GM23338 (cell line): ENCODE measurements around the gene FBXW2. TPM values are rescaled to one million over a fixed set of nuclear protein-coding genes. Genes with fewer than 3 reads are reported as not detected.

Experiments used
- ATAC-seq: fragments of 200-7000 bp; cut with Tn5 transposase; 3 replicates; pipeline ENCODE4 v1.9.1; 2020
- DNase-seq: peaks from one replicate; pipeline ENCODE4 v3.0.0-alpha.2; 2015; ENCODE audit warnings: low spot score
- H2AFZ ChIP-seq: fragments of 200-600 bp; sonication (generic); 2 replicates; pipeline ENCODE4 v1.8.0; 2016; ENCODE audit warnings: antibody characterized with exemption, mild to moderate bottlenecking, moderate library complexity
- H3F3A ChIP-seq: fragments of 200-600 bp; sonication (generic); replicated peaks from 2 replicates; pipeline ENCODE4 v1.8.0; 2017; ENCODE audit warnings: antibody characterized with exemption, mixed run types, low read depth
- H3K27ac ChIP-seq: fragments of 200-600 bp; sonication (generic); 2 replicates; pipeline ENCODE4 v1.6.1; 2016; ENCODE audit warnings: low read depth
- H3K27me3 ChIP-seq: fragments of 200-600 bp; sonication (generic); 2 replicates; pipeline ENCODE4 v1.8.0; 2016; ENCODE audit warnings: mild to moderate bottlenecking, mixed run types, moderate library complexity; ENCODE audit not compliant: insufficient read depth
- H3K36me3 ChIP-seq: fragments of 200-600 bp; sonication (generic); 2 replicates; pipeline ENCODE4 v1.8.0; 2016; ENCODE audit warnings: mild to moderate bottlenecking; ENCODE audit not compliant: insufficient read depth
- H3K4me1 ChIP-seq: fragments of 200-600 bp; sonication (generic); 2 replicates; pipeline ENCODE4 v1.8.0; 2016; ENCODE audit warnings: mild to moderate bottlenecking, moderate library complexity; ENCODE audit not compliant: insufficient read depth
- H3K4me2 ChIP-seq: fragments of 200-600 bp; sonication (generic); 2 replicates; pipeline ENCODE4 v1.7.1; 2017; ENCODE audit warnings: mixed run types
- H3K4me3 ChIP-seq: fragments of 200-600 bp; sonication (generic); 2 replicates; pipeline ENCODE4 v1.6.1; 2016; ENCODE audit warnings: mixed run types
- H3K79me2 ChIP-seq: fragments of 200-600 bp; sonication (generic); replicated peaks from 2 replicates; pipeline ENCODE4 v1.8.0; 2017; ENCODE audit warnings: mild to moderate bottlenecking; ENCODE audit not compliant: insufficient read depth
- H3K9me2 ChIP-seq: fragments of 200-600 bp; sonication (generic); 2 replicates; pipeline ENCODE4 v1.8.0; 2017; ENCODE audit not compliant: insufficient read depth
- H4K20me1 ChIP-seq: fragments of 200-600 bp; sonication (generic); replicated peaks from 2 replicates; pipeline ENCODE4 v1.8.0; 2017; ENCODE audit warnings: mild to moderate bottlenecking; ENCODE audit not compliant: insufficient read depth
- H3K27ac Mint-ChIP-seq: 2 replicates; pipeline ENCODE4 v1.8.0; 2020; ENCODE audit warnings: inconsistent platforms, mild to moderate bottlenecking, moderate library complexity, mixed read lengths
- H3K27me3 Mint-ChIP-seq: 3 replicates; pipeline ENCODE4 v1.8.0; 2022; ENCODE audit warnings: low read depth, mild to moderate bottlenecking, moderate library complexity, mixed read lengths, inconsistent platforms; ENCODE audit not compliant: insufficient read depth, poor library complexity
- H3K36me3 Mint-ChIP-seq: 3 replicates; pipeline ENCODE4 v1.8.0; 2021; ENCODE audit warnings: low read depth, mild to moderate bottlenecking, inconsistent platforms, moderate library complexity, mixed read lengths
- H3K4me1 Mint-ChIP-seq: 3 replicates; pipeline ENCODE4 v1.8.0; 2020; ENCODE audit warnings: mild to moderate bottlenecking, inconsistent platforms, mixed read lengths
- H3K4me3 Mint-ChIP-seq: 3 replicates; pipeline ENCODE4 v1.8.0; 2021; ENCODE audit warnings: moderate library complexity, mild to moderate bottlenecking, inconsistent platforms, mixed read lengths
- H3K9me3 Mint-ChIP-seq: 3 replicates; pipeline ENCODE4 v1.8.0; 2020; ENCODE audit warnings: moderate library complexity, mild to moderate bottlenecking, inconsistent platforms, mixed read lengths
- CREB1 ChIP-seq: fragments of 250-450 bp; sonication (Bioruptor Pico); IDR thresholded peaks from 2 replicates; pipeline ENCODE4 v1.5.0; 2020; ENCODE audit warnings: low read depth, mild to moderate bottlenecking, moderate library complexity
- CTCF ChIP-seq, 2 experiments: fragments of 200-600 bp in 1 of 2; sonication (generic) in 1 of 2; conservative IDR thresholded peaks; 2 replicates each; pipeline versions ENCODE4 v1.5.1 to v1.6.1; 2016 to 2017; ENCODE audit warnings: antibody characterized with exemption in 2 of 2, low read depth in 2 of 2, mild to moderate bottlenecking in 2 of 2, moderate library complexity in 1 of 2
- EZH2 ChIP-seq: fragments of 200-600 bp; sonication (generic); IDR thresholded peaks from one replicate; pipeline ENCODE4 v1.8.0; 2017; ENCODE audit warnings: antibody characterized with exemption, mild to moderate bottlenecking, low read depth; ENCODE audit not compliant: unreplicated experiment
- EZH2phosphoT487 ChIP-seq: fragments of 200-600 bp; sonication (generic); IDR thresholded peaks from one replicate; pipeline ENCODE4 v1.8.1; 2018; ENCODE audit warnings: antibody characterized with exemption; ENCODE audit not compliant: unreplicated experiment
- JUNB ChIP-seq: IDR thresholded peaks from one replicate; pipeline ENCODE4 v1.6.1; 2016; ENCODE audit warnings: antibody characterized with exemption; ENCODE audit not compliant: unreplicated experiment
- NANOG ChIP-seq: IDR thresholded peaks from 2 replicates; pipeline ENCODE4 v1.6.1; 2016; ENCODE audit warnings: antibody characterized with exemption, borderline replicate concordance
- POLR2AphosphoS5 ChIP-seq: IDR thresholded peaks from 2 replicates; pipeline ENCODE4 v1.6.1; 2016; ENCODE audit warnings: antibody characterized with exemption, low read depth
- STAT1 ChIP-seq: IDR thresholded peaks from one replicate; pipeline ENCODE4 v1.6.1; 2016; ENCODE audit warnings: antibody characterized with exemption; ENCODE audit not compliant: unreplicated experiment
- ZNF114 ChIP-seq: fragments of 250-450 bp; sonication (Bioruptor Pico); IDR thresholded peaks from 2 replicates; pipeline ENCODE4 v1.5.0; 2020; ENCODE audit warnings: mild to moderate bottlenecking, moderate library complexity
- ZNF331 ChIP-seq: fragments of 250-450 bp; sonication (Bioruptor Pico); IDR thresholded peaks from 2 replicates; pipeline ENCODE4 v1.5.0; 2020; ENCODE audit warnings: low read depth, mild to moderate bottlenecking, moderate library complexity
- polyA plus RNA-seq: library from polyadenylated mRNA; unstranded; fragments of >200 nt; fragmentation: Nextera tagmentation; extraction: Ambion mirVana; gene quantifications from 2 replicates; pipeline ENCODE4 v1.2.1, GENCODE V29; 2016
- total RNA-seq: library from RNA; depleted of rRNA; stranded (reverse); fragments of >200 nt; shearing (Covaris generic); gene quantifications from 2 replicates; pipeline ENCODE4 v1.2.3, GENCODE V29; 2014
- TF ChIP-seq, protein P1 (sequence below): IDR thresholded peaks from one replicate; pipeline ENCODE4 v1.6.1; 2018; ENCODE audit warnings: antibody characterized with exemption; ENCODE audit not compliant: unreplicated experiment
- TF ChIP-seq, protein P2 (sequence below): IDR thresholded peaks from 2 replicates; pipeline ENCODE4 v1.6.1; 2016; ENCODE audit warnings: antibody characterized with exemption
- TF ChIP-seq, protein P3 (sequence below): fragments of 250-450 bp; sonication (Bioruptor Pico); IDR thresholded peaks from 2 replicates; pipeline ENCODE4 v1.5.0; 2020; ENCODE audit warnings: mild to moderate bottlenecking, moderate library complexity

The FBXW2 gene
- total and polyA plus RNA-seq, 2 experiments from 2014 or later, result 10.0 to 55.2 TPM

DNA sequence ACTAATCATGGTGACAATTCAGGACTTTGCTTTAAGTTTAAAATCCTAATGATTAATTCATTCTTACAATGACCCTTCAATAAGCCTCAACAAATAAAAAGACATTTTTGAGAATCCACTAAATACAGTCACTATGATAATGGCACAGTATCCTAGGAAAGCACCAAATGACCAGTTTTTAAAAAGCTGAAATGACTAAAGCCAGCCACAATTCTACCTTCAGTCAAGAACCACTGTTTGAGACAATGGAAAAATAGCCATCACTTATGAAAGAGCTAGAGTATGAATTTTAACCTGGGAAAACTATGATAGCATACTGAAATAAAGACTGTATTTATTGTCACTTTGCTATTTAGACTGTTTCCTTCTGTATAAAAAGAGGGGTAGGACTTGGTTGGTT is 14.0 kb downstream of the FBXW2 start:
- H3K79me2 ChIP-seq, result peaks cover 57% of the 10 kb centered on the region

More for the DNA sequence above, 14.0 kb downstream of the FBXW2 start:
- Mint-ChIP-seq H3K9me3 (no peaks in the 10 kb centered on the region), H3K27ac (no peak overlapping the region), H3K4me3 (no peak overlapping the region), H3K4me1 (no peaks in the 10 kb centered on the region), H3K36me3 (peaks cover 39% of the 10 kb centered on the region), H3K27me3 (peaks cover 2% of the 10 kb centered on the region)
- Histone ChIP-seq H3K4me3 (no peak overlapping the region), H3K9me2 (no peaks in the 10 kb centered on the region), H2AFZ (no peak overlapping the region), H3F3A (no peaks in the 10 kb centered on the region; the same call in 1 of the 2 replicates), H3K4me2 (no peak overlapping the region), H3K27ac (no peak overlapping the region; the same call in 1 of the 2 replicates), H3K27me3 (no peaks in the 10 kb centered on the region), H3K36me3 (peaks cover 22% of the 10 kb centered on the region; the same call in 1 of the 2 replicates), H4K20me1 (peaks cover 9% of the 10 kb centered on the region; the same call in 1 of the 2 replicates), H3K4me1 (no peaks in the 10 kb centered on the region)
- ATAC-seq (no peak), DNase-seq (no peak)
- TF ChIP-seq NANOG, result no peak
- no peak for TF ChIP-seq CTCF (conservative IDR thresholded peaks at IDR 0.05; ENCODE audit: low read depth in 2 of 2)
- TF ChIP-seq CREB1 (CRISPR knock-in tag), result no peak
- TF ChIP-seq, protein P1, sequence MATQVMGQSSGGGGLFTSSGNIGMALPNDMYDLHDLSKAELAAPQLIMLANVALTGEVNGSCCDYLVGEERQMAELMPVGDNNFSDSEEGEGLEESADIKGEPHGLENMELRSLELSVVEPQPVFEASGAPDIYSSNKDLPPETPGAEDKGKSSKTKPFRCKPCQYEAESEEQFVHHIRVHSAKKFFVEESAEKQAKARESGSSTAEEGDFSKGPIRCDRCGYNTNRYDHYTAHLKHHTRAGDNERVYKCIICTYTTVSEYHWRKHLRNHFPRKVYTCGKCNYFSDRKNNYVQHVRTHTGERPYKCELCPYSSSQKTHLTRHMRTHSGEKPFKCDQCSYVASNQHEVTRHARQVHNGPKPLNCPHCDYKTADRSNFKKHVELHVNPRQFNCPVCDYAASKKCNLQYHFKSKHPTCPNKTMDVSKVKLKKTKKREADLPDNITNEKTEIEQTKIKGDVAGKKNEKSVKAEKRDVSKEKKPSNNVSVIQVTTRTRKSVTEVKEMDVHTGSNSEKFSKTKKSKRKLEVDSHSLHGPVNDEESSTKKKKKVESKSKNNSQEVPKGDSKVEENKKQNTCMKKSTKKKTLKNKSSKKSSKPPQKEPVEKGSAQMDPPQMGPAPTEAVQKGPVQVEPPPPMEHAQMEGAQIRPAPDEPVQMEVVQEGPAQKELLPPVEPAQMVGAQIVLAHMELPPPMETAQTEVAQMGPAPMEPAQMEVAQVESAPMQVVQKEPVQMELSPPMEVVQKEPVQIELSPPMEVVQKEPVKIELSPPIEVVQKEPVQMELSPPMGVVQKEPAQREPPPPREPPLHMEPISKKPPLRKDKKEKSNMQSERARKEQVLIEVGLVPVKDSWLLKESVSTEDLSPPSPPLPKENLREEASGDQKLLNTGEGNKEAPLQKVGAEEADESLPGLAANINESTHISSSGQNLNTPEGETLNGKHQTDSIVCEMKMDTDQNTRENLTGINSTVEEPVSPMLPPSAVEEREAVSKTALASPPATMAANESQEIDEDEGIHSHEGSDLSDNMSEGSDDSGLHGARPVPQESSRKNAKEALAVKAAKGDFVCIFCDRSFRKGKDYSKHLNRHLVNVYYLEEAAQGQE, result no peak
- no peak for TF ChIP-seq STAT1
- TF ChIP-seq, protein P2, sequence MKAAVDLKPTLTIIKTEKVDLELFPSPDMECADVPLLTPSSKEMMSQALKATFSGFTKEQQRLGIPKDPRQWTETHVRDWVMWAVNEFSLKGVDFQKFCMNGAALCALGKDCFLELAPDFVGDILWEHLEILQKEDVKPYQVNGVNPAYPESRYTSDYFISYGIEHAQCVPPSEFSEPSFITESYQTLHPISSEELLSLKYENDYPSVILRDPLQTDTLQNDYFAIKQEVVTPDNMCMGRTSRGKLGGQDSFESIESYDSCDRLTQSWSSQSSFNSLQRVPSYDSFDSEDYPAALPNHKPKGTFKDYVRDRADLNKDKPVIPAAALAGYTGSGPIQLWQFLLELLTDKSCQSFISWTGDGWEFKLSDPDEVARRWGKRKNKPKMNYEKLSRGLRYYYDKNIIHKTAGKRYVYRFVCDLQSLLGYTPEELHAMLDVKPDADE, result no peak
- TF ChIP-seq ZNF114 (CRISPR knock-in tag), result no peak
- no peak for TF ChIP-seq ZNF331 (CRISPR knock-in tag)
- TF ChIP-seq EZH2phosphoT487, result no peak
- TF ChIP-seq, protein P3, sequence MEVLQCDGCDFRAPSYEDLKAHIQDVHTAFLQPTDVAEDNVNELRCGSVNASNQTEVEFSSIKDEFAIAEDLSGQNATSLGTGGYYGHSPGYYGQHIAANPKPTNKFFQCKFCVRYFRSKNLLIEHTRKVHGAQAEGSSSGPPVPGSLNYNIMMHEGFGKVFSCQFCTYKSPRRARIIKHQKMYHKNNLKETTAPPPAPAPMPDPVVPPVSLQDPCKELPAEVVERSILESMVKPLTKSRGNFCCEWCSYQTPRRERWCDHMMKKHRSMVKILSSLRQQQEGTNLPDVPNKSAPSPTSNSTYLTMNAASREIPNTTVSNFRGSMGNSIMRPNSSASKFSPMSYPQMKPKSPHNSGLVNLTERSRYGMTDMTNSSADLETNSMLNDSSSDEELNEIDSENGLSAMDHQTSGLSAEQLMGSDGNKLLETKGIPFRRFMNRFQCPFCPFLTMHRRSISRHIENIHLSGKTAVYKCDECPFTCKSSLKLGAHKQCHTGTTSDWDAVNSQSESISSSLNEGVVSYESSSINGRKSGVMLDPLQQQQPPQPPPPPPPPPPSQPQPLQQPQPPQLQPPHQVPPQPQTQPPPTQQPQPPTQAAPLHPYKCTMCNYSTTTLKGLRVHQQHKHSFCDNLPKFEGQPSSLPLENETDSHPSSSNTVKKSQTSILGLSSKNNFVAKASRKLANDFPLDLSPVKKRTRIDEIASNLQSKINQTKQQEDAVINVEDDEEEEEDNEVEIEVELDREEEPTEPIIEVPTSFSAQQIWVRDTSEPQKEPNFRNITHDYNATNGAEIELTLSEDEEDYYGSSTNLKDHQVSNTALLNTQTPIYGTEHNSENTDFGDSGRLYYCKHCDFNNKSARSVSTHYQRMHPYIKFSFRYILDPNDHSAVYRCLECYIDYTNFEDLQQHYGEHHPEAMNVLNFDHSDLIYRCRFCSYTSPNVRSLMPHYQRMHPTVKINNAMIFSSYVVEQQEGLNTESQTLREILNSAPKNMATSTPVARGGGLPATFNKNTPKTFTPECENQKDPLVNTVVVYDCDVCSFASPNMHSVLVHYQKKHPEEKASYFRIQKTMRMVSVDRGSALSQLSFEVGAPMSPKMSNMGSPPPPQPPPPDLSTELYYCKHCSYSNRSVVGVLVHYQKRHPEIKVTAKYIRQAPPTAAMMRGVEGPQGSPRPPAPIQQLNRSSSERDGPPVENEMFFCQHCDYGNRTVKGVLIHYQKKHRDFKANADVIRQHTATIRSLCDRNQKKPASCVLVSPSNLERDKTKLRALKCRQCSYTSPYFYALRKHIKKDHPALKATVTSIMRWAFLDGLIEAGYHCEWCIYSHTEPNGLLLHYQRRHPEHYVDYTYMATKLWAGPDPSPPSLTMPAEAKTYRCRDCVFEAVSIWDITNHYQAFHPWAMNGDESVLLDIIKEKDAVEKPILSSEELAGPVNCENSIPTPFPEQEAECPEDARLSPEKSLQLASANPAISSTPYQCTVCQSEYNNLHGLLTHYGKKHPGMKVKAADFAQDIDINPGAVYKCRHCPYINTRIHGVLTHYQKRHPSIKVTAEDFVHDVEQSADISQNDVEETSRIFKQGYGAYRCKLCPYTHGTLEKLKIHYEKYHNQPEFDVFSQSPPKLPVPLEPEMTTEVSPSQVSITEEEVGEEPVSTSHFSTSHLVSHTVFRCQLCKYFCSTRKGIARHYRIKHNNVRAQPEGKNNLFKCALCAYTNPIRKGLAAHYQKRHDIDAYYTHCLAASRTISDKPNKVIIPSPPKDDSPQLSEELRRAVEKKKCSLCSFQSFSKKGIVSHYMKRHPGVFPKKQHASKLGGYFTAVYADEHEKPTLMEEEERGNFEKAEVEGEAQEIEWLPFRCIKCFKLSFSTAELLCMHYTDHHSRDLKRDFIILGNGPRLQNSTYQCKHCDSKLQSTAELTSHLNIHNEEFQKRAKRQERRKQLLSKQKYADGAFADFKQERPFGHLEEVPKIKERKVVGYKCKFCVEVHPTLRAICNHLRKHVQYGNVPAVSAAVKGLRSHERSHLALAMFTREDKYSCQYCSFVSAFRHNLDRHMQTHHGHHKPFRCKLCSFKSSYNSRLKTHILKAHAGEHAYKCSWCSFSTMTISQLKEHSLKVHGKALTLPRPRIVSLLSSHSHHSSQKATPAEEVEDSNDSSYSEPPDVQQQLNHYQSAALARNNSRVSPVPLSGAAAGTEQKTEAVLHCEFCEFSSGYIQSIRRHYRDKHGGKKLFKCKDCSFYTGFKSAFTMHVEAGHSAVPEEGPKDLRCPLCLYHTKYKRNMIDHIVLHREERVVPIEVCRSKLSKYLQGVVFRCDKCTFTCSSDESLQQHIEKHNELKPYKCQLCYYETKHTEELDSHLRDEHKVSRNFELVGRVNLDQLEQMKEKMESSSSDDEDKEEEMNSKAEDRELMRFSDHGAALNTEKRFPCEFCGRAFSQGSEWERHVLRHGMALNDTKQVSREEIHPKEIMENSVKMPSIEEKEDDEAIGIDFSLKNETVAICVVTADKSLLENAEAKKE (CRISPR knock-in tag), result no peak
- TF ChIP-seq EZH2, result no peak
- TF ChIP-seq JUNB, result no peak
- TF ChIP-seq POLR2AphosphoS5, result no peak
